GM19467 (cell line): Measurements from ENCODE around the gene GLRB.
"Not testable (repeated sequence)": the region's sequence is repeated elsewhere in the genome, so short reads cannot be mapped to it uniquely, and the experiment has no call there.

Source experiments
- ATAC-seq: cut with Tn5 transposase; IDR thresholded peaks from one replicate; pipeline ENCODE4 v1.9.1; 2021; ENCODE audit warnings: mild to moderate bottlenecking, moderate library complexity; ENCODE audit not compliant: unreplicated experiment

Gene GLRB

DNA sequence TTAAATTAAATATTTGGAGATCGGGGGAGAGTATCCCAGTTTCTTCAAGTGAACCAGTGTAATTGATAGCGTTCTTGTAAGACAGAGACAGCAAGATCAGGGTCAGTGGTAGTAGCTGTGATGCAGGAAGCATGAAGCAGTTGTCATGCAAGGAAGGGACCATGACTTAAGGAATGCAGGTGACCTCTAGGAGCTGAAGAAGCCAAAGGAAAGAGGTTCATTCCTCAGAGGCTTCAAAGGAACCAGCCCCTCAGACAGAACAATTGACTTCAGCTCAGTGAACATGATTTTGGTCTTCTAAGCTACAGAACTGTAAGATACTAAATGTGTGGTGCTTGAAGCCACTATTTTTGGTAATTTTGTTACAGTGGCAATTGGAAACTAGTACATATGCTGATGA, 51.6 kb downstream of the GLRB start:
- ATAC-seq: no peak

DNA sequence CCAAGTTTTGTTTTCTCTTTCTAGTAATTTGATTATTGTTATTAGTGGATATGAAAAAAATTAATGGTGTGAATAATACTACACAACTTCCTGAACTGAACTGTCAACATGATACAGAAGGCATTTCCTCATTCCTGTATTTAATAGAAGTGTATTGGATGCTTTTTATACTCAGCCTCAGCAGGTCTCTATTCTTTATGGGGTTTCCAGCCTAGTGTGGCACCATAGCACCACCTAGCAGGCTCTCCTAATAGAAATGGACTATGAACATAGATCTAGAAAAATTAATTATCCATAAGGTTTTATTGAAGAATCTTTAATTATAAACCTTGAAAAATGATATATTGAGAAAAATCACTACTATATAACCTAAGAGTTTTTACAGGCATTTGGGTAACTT, 52.4 kb downstream of the GLRB start:
- no peak for ATAC-seq

DNA sequence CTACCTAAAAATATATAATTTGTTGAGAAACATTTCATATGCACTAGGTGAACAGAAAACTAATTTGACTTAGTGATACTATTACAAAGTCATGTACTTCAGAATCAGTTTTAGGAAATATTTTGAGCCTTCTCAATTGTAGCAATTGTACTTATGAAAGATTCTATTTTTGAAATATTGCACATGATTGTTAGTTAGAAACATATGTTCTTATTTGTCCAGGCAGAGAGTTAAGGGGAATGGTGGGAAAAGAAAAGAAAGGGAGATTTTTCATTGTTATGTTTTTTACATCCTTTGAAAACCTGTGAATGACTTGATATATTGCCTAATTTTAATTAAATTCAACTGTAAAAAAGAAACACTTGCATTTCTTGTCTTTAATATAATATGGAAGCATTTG, 66.0 kb downstream of the GLRB start:
- ATAC-seq: no peak

GRCh38 chr4:157143369-157143768, 67.4 kb downstream of the GLRB start:
- no peak for ATAC-seq

- ATAC-seq: no peak
Measured at GRCh38 chr4:157151711-157152110, 75.8 kb downstream of the GLRB start.

GRCh38 chr4:157165935-157166610, 90.1 kb downstream of the GLRB start:
- no peak for ATAC-seq

DNA sequence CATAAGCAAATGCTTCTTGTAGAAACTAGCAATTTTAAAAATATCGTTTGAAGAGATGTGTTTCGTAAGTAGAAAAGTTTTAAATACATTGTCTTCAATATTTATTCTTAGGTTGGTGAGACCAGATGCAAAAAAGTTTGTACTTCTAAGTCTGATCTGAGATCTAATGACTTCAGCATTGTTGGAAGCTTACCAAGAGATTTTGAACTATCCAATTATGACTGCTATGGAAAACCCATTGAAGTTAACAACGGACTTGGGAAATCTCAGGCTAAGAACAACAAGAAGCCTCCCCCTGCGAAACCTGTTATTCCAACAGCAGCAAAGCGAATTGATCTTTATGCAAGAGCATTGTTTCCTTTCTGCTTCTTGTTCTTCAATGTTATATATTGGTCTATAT, 94.4 kb downstream of the GLRB start:
- no peak for ATAC-seq

- ATAC-seq: no peak
Measured at GRCh38 chr4:157172011-157172410, 96.1 kb downstream of the GLRB start.

DNA sequence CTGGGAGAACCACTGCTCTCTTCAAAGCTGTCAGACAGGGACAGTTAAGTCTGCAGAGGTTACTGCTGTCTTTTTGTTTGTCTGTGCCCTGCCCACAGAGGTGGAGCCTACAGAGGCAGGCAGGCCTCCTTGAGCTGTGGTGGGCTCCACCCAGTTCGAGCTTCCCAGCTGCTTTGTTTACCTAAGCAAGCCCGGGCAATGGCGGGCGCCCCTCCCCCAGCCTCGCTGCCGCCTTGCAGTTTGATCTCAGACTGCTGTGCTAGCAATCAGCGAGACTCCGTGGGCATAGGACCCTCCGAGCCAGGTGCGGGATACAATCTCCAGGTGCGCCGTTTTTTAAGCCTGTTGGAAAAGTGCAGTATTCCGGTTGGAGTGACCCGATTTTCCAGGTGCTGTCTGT, 104.3 kb downstream of the GLRB start:
- not testable (repeated sequence) for ATAC-seq

DNA sequence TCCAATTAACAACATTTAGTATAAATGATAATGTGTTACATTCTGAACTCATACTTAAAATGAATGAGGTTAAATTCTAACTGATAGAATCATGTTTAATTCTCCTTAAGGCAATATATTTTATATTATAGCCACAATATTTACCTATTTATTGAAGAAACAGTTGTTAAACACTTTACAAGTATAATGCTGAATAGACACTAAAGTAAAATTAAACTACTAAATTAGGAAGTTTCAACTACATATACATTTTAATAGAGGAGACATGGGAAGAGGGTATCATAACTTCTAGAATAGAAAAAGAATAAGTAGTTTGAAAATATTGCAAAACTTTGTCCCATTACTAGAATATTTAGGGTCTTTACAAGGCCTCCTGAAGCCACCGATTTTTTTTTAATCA, 108.3 kb downstream of the GLRB start:
- no peak for ATAC-seq

DNA sequence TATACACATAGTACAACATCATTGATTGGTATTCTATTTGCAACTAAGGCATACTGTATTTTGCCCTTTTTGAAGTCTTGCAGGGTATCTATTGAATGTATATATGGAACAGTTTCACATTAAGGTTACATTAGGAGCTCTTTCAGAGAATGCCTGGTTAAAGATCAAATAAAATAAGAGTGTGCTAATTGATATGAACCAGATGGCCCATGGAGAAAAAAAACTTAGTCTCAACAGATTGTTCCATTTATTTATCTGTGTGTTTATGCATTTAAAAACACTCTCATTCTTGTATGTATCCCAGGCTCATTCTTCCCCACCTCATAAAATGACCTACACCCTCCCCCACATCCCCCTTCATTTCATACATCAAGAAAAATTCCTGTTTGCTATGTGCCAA, 109.4 kb downstream of the GLRB start:
- ATAC-seq: no peak

GRCh38 chr4:157195374-157195773, 119.4 kb downstream of the GLRB start:
- ATAC-seq: no peak

DNA sequence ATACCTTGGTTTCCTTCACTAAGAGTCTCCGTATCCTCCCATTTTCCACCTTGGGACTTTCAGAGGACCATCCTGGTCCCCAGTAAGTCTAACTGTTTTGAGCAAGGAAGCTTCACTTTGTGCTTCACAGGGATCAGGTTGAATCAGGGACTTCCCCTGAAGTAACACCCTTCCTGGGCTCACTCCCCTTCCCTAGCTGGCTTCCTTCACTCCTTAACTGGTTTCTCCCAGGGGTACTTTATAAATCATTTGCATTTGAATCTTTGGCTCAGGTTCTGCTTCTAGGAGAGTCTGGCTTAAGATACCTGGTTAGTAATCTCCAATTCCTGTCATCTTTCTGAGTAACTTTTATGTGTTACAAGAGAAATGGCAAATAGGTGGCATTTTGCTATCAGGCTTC, 120.1 kb downstream of the GLRB start:
- ATAC-seq: no peak

DNA sequence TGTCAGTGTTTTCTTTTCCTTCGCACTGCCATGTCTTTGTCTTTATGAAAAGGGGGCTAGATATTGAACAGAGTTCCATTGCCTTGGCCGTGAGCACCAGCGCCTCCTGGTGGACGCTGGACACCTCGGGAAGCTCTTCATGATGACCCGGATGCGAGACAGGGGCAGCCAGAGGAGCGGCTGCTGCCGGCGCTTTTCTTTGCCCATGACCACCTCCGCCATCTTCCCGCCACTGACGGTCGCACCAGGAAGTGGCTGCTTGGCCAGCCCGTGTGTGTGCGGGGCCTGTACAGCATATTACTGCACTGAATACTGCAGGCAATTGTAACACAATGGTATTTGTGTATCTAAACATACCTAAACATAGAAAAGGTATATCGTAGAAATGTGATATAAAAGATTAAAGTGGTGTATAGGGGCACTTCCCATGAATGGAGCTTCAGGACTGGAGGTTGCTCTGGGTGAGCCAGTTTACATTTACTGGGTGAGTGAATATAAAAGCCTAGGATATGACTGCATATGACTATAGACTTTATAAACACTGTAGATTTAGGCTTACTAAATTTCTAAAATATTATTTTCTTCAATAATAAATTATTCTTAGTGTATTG, 128.8 kb downstream of the GLRB start:
- no peak for ATAC-seq

- no peak for ATAC-seq
Measured at GRCh38 chr4:157217708-157218107, 141.8 kb downstream of the GLRB start.

DNA sequence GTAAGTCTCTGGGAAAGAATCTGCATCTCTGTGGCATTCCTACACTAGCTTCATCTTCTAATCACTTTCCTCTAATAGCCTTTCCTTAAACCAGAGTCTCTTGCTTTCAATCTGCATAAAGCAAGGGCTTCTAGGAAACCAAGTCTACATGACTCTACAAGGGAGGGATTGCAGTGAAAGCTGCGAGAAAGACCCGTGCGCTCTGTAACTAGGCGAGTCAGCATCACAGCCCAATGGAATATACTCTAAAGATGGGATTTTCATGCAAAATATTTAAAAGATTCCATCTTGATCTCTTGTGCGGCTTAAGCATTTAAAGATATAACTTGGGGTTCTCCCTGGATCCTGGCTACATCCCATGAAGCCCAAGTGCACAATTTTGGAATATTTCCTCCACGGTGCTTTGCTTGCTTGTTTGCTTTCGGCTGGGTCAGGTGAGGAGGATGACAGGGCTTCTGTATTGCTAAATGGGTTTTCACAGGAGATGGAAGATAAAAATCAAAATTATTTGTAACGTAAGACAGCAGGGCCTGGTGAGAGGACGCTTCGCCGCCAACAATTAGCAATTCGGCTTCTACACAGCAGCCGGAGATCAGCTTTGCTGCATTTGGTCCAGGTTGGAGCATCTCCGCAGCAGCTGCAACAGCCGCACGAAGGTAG, 143.9 kb downstream of the GLRB start:
- no peak for ATAC-seq

GRCh38 chr4:157220371-157220881, 144.5 kb downstream of the GLRB start, which contains the start of gene GRIA2:
TSS of gene GRIA2 (plus strand) at chr4:157220728. CDS start at chr4:157221043, 315 bp downstream.
- no peak for ATAC-seq

GRCh38 chr4:157221426-157221894, 145.5 kb downstream of the GLRB start:
- ATAC-seq: no peak
